Uterus (tissue), 2 donors: ENCODE data around the gene CCDC136.

Experiments
- POLR2A ChIP-seq, 2 donors: fragments of 450-650 bp; IDR thresholded peaks; one replicate each; pipeline ENCODE4 v1.6.1; 2016; ENCODE audit warnings: antibody characterized with exemption in 2 of 2, mild to moderate bottlenecking in 1 of 2, moderate library complexity in 1 of 2
- TF ChIP-seq, protein P1 (sequence below), 4 experiments: fragments of 200-600 bp in 2 of 4; fragments of 450-650 bp in 2 of 4; sonication (generic) in 2 of 4; IDR thresholded peaks; one replicate each; pipeline ENCODE4 v1.5.1; 2016 to 2019; ENCODE audit warnings: antibody characterized with exemption in 4 of 4, mild to moderate bottlenecking in 2 of 4, moderate library complexity in 1 of 4

DNA sequence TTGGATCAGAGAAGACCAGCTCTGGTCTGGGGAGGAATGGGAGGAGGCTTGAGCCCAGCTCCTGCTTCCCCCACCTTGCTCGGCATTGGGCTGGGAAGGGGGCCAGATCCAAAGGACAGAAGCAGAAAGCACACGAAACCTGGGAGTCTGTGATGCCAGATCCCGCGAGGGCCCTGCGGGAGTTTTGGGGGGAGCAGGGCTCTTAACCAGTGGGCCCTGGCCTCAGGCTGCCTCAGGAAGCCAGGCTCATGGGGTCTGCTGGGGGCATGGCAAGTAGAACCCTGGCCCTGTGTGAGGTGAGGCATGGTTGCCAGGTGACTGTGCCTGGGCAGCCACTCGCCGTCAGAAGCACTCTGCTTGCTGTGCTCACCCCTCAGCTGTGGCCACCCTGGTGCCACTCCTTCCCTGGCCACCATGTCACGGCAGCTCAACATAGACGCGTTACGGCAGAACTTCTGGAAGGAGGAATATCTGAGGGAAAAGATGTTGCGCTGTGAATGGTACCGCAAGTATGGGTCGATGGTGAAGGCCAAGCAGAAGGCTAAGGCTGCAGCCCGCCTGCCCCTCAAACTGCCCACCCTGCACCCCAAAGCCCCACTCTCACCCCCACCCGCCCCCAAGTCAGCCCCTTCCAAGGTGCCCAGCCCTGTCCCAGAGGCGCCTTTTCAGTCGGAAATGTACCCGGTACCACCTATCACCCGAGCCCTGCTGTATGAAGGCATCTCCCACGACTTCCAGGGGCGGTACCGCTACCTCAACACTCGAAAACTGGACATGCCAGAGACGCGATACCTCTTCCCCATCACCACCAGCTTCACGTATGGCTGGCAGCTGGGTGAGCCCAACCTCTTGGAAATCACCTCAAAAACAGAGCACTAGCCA is 74.5 kb downstream of the CCDC136 start:
- TF ChIP-seq POLR2A (IDR thresholded peaks at IDR 0.05) = no peak
- TF ChIP-seq, protein P1, sequence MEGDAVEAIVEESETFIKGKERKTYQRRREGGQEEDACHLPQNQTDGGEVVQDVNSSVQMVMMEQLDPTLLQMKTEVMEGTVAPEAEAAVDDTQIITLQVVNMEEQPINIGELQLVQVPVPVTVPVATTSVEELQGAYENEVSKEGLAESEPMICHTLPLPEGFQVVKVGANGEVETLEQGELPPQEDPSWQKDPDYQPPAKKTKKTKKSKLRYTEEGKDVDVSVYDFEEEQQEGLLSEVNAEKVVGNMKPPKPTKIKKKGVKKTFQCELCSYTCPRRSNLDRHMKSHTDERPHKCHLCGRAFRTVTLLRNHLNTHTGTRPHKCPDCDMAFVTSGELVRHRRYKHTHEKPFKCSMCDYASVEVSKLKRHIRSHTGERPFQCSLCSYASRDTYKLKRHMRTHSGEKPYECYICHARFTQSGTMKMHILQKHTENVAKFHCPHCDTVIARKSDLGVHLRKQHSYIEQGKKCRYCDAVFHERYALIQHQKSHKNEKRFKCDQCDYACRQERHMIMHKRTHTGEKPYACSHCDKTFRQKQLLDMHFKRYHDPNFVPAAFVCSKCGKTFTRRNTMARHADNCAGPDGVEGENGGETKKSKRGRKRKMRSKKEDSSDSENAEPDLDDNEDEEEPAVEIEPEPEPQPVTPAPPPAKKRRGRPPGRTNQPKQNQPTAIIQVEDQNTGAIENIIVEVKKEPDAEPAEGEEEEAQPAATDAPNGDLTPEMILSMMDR (IDR thresholded peaks at IDR 0.05) = no peak
